Measurements from ENCODE around the gene RELCH.

RELCH gene

GRCh38 chr18:62347089-62347506, 160.0 kb downstream of the RELCH start:
- no peak overlapping the region for H3K27ac Mint-ChIP-seq
- no peaks in the 10 kb centered on the region for H3K9me3 Mint-ChIP-seq
- H3K4me1 Mint-ChIP-seq, result peaks cover 12% of the 10 kb centered on the region
- H3K4me3 Mint-ChIP-seq, result no peak overlapping the region
- no peak for DNase-seq
- H3K27me3 Mint-ChIP-seq, result peaks cover 22% of the 10 kb centered on the region
- no peak for ATAC-seq

- Mint-ChIP-seq H3K27ac (no peak overlapping the region), H3K27me3 (peaks cover 22% of the 10 kb centered on the region), H3K9me3 (no peaks in the 10 kb centered on the region), H3K4me1 (peaks cover 12% of the 10 kb centered on the region), H3K4me3 (no peak overlapping the region)
- DNase-seq (no peak), ATAC-seq (no peak)
Measured at GRCh38 chr18:62348474-62348873, 161.4 kb downstream of the RELCH start.

GRCh38 chr18:62353170-62353569, 166.1 kb downstream of the RELCH start:
- Mint-ChIP-seq H3K4me3 (no peak overlapping the region), H3K4me1 (peaks cover 20% of the 10 kb centered on the region), H3K27me3 (no peaks in the 10 kb centered on the region), H3K9me3 (no peaks in the 10 kb centered on the region), H3K27ac (no peak overlapping the region)
- ATAC-seq (no peak), DNase-seq (no peak)

- ATAC-seq (no peak), DNase-seq (no peak)
- H3K9me3 Mint-ChIP-seq, result no peaks in the 10 kb centered on the region
- peaks cover 20% of the 10 kb centered on the region for H3K4me1 Mint-ChIP-seq
- no peak overlapping the region for H3K27ac Mint-ChIP-seq
- no peaks in the 10 kb centered on the region for H3K27me3 Mint-ChIP-seq
- no peak overlapping the region for H3K4me3 Mint-ChIP-seq
Measured at GRCh38 chr18:62354151-62354550, 167.1 kb downstream of the RELCH start.

- H3K27me3 Mint-ChIP-seq, result no peaks in the 10 kb centered on the region
- H3K9me3 Mint-ChIP-seq, result no peaks in the 10 kb centered on the region
- H3K4me1 Mint-ChIP-seq, result peaks cover 15% of the 10 kb centered on the region
- no peak overlapping the region for H3K4me3 Mint-ChIP-seq
- peak; percentile 42 for ATAC-seq
- DNase-seq, result no peak
- H3K27ac Mint-ChIP-seq, result peak overlapping the region in 1 of 2 donors; percentile 34
Measured at GRCh38 chr18:62357079-62357719, 170.1 kb downstream of the RELCH start.
